DOHH2 (cell line): ENCODE results near the gene NUP50.
A peak's percentile ranks its signal among the peaks of the same experiment; 100 is the strongest.

ENCODE experiments used
- H3F3A ChIP-seq: fragments of 200-600 bp; sonication (generic), shearing (Covaris generic); 2 replicates; pipeline ENCODE4 v1.6.0; 2016; ENCODE audit warnings: antibody characterized with exemption, mild to moderate bottlenecking; ENCODE audit not compliant: control insufficient read depth, insufficient read depth
- H3K27ac ChIP-seq: fragments of 200-600 bp; sonication (generic); 2 replicates; pipeline ENCODE4 v1.5.1; 2014; ENCODE audit warnings: low read depth, mild to moderate bottlenecking, low read length, moderate library complexity
- H3K27me3 ChIP-seq: fragments of 200-600 bp; sonication (generic); 2 replicates; pipeline ENCODE4 v1.6.1; 2014; ENCODE audit warnings: mild to moderate bottlenecking, low read length, mixed read lengths; ENCODE audit not compliant: control insufficient read depth
- H3K36me3 ChIP-seq: fragments of 200-600 bp; sonication (generic); 2 replicates; pipeline ENCODE4 v1.6.1; 2014; ENCODE audit warnings: mild to moderate bottlenecking, low read length, moderate library complexity, mixed read lengths; ENCODE audit not compliant: control insufficient read depth
- H3K4me1 ChIP-seq: fragments of 200-600 bp; sonication (generic); 2 replicates; pipeline ENCODE4 v1.6.1; 2014; ENCODE audit warnings: mild to moderate bottlenecking, low read length, mixed read lengths; ENCODE audit not compliant: control insufficient read depth
- H3K4me2 ChIP-seq: fragments of 200-600 bp; sonication (generic); 2 replicates; pipeline ENCODE4 v1.6.0; 2014; ENCODE audit warnings: mild to moderate bottlenecking, low read length, moderate library complexity
- H3K4me3 ChIP-seq: fragments of 200-600 bp; sonication (generic); 2 replicates; pipeline ENCODE4 v1.5.1; 2014; ENCODE audit warnings: mild to moderate bottlenecking, low read length, mixed read lengths
- H3K79me2 ChIP-seq: fragments of 200-600 bp; sonication (generic); 2 replicates; pipeline ENCODE4 v1.6.1; 2014; ENCODE audit warnings: mild to moderate bottlenecking, low read length, mixed read lengths; ENCODE audit not compliant: control insufficient read depth
- H3K9me2 ChIP-seq: fragments of 200-600 bp; sonication (generic); replicated peaks from 2 replicates; pipeline ENCODE4 v1.6.1; 2014; ENCODE audit warnings: mild to moderate bottlenecking, low read length, mixed read lengths; ENCODE audit not compliant: control insufficient read depth
- H3K9me3 ChIP-seq: fragments of 200-600 bp; sonication (generic); 2 replicates; pipeline ENCODE4 v1.6.1; 2014; ENCODE audit warnings: antibody characterized with exemption, low read length, mixed read lengths; ENCODE audit not compliant: control insufficient read depth, insufficient read depth
- H4K20me1 ChIP-seq: fragments of 200-600 bp; sonication (generic); 2 replicates; pipeline ENCODE4 v1.6.0; 2014; ENCODE audit warnings: low read depth, mild to moderate bottlenecking, antibody characterized with exemption, low read length, moderate library complexity; ENCODE audit not compliant: control insufficient read depth, insufficient read depth
- EZH2phosphoT487 ChIP-seq: fragments of 200-600 bp; sonication (generic); IDR thresholded peaks from 2 replicates; pipeline ENCODE4 v1.6.1; 2017; ENCODE audit warnings: borderline replicate concordance, mild to moderate bottlenecking, antibody characterized with exemption, low read length, moderate library complexity, mixed read lengths
- TF ChIP-seq, protein P1 (sequence below): fragments of 200-600 bp; sonication (generic); IDR thresholded peaks from one replicate; pipeline ENCODE4 v1.5.1; 2014; ENCODE audit warnings: antibody characterized with exemption, mild to moderate bottlenecking, low read depth, low read length; ENCODE audit not compliant: poor library complexity, severe bottlenecking

The NUP50 gene

DNA sequence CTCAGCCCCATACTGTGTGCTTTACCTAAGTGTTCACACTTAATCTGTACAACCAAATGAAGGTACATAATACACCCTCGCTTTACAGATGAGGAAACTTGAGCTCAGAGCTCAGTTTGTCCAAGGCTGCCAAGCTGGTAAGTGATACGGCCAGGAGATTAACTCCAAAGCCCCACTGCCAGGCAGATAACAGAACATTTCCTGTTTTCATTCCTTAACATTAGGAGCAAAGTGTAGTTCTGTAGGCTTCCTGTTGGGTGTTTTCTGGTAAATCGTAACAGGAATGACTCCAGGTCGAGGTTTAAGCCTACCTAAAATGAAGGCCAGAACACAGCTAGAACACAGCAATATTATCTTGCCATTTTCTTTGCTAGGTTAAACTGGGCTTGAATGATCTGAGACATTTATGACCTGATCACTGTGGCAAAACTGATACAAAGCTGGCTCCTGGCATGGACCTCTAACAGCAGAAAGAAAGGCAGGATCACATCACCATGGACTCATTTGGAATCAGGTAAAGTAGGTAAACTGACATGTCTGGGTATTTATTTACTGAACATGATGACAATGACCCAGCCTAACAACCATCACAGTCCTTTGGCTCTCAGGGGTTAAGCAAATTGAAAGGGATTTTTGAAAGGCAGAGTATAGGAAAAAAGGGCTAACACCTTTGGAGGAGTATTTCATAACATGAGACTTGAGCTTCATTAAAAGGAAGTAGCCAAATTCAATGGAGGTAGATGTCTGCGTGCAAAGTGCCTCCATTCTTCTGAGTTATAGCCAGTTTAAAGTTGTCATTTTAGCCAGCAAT is 3.9 kb upstream of the NUP50 start:
- no peak overlapping the region for H3K27ac ChIP-seq
- peaks cover 46% of the 10 kb centered on the region for H3K36me3 ChIP-seq
- peaks cover 62% of the 10 kb centered on the region for H3K79me2 ChIP-seq
- no peak overlapping the region for H3K4me3 ChIP-seq
- TF ChIP-seq, protein P1, sequence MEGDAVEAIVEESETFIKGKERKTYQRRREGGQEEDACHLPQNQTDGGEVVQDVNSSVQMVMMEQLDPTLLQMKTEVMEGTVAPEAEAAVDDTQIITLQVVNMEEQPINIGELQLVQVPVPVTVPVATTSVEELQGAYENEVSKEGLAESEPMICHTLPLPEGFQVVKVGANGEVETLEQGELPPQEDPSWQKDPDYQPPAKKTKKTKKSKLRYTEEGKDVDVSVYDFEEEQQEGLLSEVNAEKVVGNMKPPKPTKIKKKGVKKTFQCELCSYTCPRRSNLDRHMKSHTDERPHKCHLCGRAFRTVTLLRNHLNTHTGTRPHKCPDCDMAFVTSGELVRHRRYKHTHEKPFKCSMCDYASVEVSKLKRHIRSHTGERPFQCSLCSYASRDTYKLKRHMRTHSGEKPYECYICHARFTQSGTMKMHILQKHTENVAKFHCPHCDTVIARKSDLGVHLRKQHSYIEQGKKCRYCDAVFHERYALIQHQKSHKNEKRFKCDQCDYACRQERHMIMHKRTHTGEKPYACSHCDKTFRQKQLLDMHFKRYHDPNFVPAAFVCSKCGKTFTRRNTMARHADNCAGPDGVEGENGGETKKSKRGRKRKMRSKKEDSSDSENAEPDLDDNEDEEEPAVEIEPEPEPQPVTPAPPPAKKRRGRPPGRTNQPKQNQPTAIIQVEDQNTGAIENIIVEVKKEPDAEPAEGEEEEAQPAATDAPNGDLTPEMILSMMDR, result no peak
- TF ChIP-seq EZH2phosphoT487, result no peak
- H3F3A ChIP-seq, result peaks cover 2% of the 10 kb centered on the region; the same call in 1 of the 2 replicates
- peaks cover 31% of the 10 kb centered on the region for H3K4me1 ChIP-seq
- H3K4me2 ChIP-seq, result peak overlapping the region; percentile 26; the same call in 1 of the 2 replicates
- peaks cover 3% of the 10 kb centered on the region for H4K20me1 ChIP-seq
- H3K27me3 ChIP-seq, result no peaks in the 10 kb centered on the region
- H3K9me2 ChIP-seq, result no peaks in the 10 kb centered on the region
- H3K9me3 ChIP-seq, result no peaks in the 10 kb centered on the region

DNA sequence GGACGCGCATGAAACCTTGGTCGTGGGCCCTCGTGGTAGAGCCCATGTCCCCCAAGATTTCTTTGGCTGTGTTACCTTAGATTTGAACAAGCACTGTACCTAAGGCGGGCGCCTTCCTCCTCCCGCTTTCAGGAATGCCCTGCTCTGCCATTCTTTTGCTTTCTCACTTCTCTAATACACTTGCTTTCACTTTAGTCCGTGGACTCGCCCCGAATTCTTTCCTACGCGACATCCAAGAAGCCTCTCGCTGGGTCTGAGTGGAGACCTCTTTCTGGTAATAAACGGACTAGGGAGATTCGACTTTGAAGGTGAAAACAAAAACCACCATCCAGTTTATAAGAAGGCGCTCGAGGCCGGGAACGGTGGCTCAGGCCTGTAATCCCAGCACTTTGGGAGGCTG is 1.2 kb upstream of the NUP50 start:
- TF ChIP-seq, protein P1, result no peak
- TF ChIP-seq EZH2phosphoT487, result no peak
- Histone ChIP-seq H3K27ac (no peak overlapping the region), H3K4me2 (peak overlapping the region; percentile 80), H3K9me3 (no peaks in the 10 kb centered on the region), H3F3A (peaks cover 2% of the 10 kb centered on the region; the same call in 1 of the 2 replicates), H3K9me2 (no peaks in the 10 kb centered on the region), H4K20me1 (peaks cover 11% of the 10 kb centered on the region), H3K79me2 (peaks cover 89% of the 10 kb centered on the region), H3K27me3 (no peaks in the 10 kb centered on the region), H3K4me3 (peak overlapping the region; percentile 87), H3K4me1 (peaks cover 47% of the 10 kb centered on the region), H3K36me3 (peaks cover 59% of the 10 kb centered on the region)

DNA sequence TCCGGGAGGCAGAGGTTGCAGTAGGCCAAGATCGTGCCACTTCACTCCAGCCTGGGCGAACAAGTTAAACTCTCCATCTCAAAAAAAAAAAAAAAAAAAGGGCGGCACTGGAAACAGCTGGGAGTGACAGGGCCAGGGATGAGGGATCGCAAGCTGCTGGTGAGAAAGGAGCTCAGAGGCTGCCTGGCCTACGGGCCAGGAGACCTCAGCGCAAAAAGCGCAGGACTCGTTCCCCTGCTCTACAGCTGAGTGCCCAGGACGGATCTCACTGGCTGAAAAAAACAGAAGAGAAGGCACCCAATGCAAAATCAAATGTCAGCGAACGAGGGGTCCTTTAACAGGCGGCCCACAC is 650 bp upstream of the NUP50 start:
- peak overlapping the region; percentile 50 for H3K27ac ChIP-seq
- H3F3A ChIP-seq, result peaks cover 2% of the 10 kb centered on the region; the same call in 1 of the 2 replicates
- peaks cover 59% of the 10 kb centered on the region for H3K36me3 ChIP-seq
- H3K4me1 ChIP-seq, result peaks cover 47% of the 10 kb centered on the region
- H3K4me3 ChIP-seq, result peak overlapping the region; percentile 87
- peaks cover 11% of the 10 kb centered on the region for H4K20me1 ChIP-seq
- H3K27me3 ChIP-seq, result no peaks in the 10 kb centered on the region
- peak overlapping the region; percentile 80 for H3K4me2 ChIP-seq
- TF ChIP-seq EZH2phosphoT487, result no peak
- TF ChIP-seq, protein P1, result no peak
- H3K79me2 ChIP-seq, result peaks cover 94% of the 10 kb centered on the region
- H3K9me2 ChIP-seq, result no peaks in the 10 kb centered on the region
- no peaks in the 10 kb centered on the region for H3K9me3 ChIP-seq
